ENCODE measurements around the gene ART1. TPM values are rescaled to one million over a fixed set of nuclear protein-coding genes. Genes with fewer than 3 reads are reported as not detected.

ART1 gene
- total RNA-seq, 1 donor from 2014 or later: not detected

- H3K27me3 Mint-ChIP-seq: no peaks in the 10 kb centered on the region
- H3K4me1 Mint-ChIP-seq: peaks cover 9% of the 10 kb centered on the region
- no peak for ATAC-seq (ENCODE audit: low read depth)
- no peak for DNase-seq
- POLR2A ChIA-PET: no interaction called here
- H3K27ac Mint-ChIP-seq: no peak overlapping the region
- intact Hi-C loops (cut with micrococcal nuclease): no loop called here
- no peaks in the 10 kb centered on the region for H3K36me3 Mint-ChIP-seq (ENCODE audit: low read depth)
- TF ChIP-seq CTCF (IDR thresholded peaks at IDR 0.05): peak; percentile 44
- H3K4me3 Mint-ChIP-seq: no peak overlapping the region
- CTCF ChIA-PET: no interaction called here
- H3K9me3 Mint-ChIP-seq: peaks cover 3% of the 10 kb centered on the region
These were observed 35.3 kb upstream of the ART1 start for GRCh38 chr11:3609416-3610265.

GRCh38 chr11:3610846-3611245, 34.1 kb upstream of the ART1 start:
- Mint-ChIP-seq H3K9me3 (peaks cover 3% of the 10 kb centered on the region), H3K4me1 (peaks cover 15% of the 10 kb centered on the region), H3K36me3 (ENCODE audit: low read depth) (no peaks in the 10 kb centered on the region), H3K27ac (no peak overlapping the region), H3K27me3 (no peaks in the 10 kb centered on the region), H3K4me3 (no peak overlapping the region)
- ATAC-seq (ENCODE audit: low read depth) (no peak), DNase-seq (no peak)
- POLR2A ChIA-PET: no interaction called here
- CTCF ChIA-PET: no interaction called here
- TF ChIP-seq CTCF (IDR thresholded peaks at IDR 0.05): no peak
- intact Hi-C loops (cut with micrococcal nuclease): no loop called here

GRCh38 chr11:3611976-3612678, 32.8 kb upstream of the ART1 start:
- intact Hi-C loops (cut with micrococcal nuclease): no loop called here

GRCh38 chr11:3613998-3614741, 30.8 kb upstream of the ART1 start:
- Mint-ChIP-seq H3K4me1 (peaks cover 15% of the 10 kb centered on the region), H3K27me3 (no peaks in the 10 kb centered on the region), H3K36me3 (ENCODE audit: low read depth) (no peaks in the 10 kb centered on the region), H3K9me3 (peaks cover 3% of the 10 kb centered on the region), H3K4me3 (peak overlapping the region; percentile 56), H3K27ac (peak overlapping the region; percentile 28)
- TF ChIP-seq CTCF (IDR thresholded peaks at IDR 0.05): no peak
- ChIA-PET POLR2A (no interaction called here), CTCF (no interaction called here)
- ATAC-seq (ENCODE audit: low read depth): peak; percentile 32
- intact Hi-C loops (cut with micrococcal nuclease): no loop called here
- no peak for DNase-seq

More at GRCh38 chr11:3611976-3612678, 32.8 kb upstream of the ART1 start:
- no peak for DNase-seq
- Mint-ChIP-seq H3K4me1 (peaks cover 15% of the 10 kb centered on the region), H3K27ac (no peak overlapping the region), H3K27me3 (no peaks in the 10 kb centered on the region), H3K4me3 (no peak overlapping the region), H3K36me3 (ENCODE audit: low read depth) (no peaks in the 10 kb centered on the region), H3K9me3 (peaks cover 3% of the 10 kb centered on the region)
- no peak for TF ChIP-seq CTCF (IDR thresholded peaks at IDR 0.05)
- ChIA-PET CTCF (no interaction called here), POLR2A (interaction anchor here (0.6 kb wide), 1 partner anchor 1235 kb away, joined by 3 read pairs; the partner anchor contains the start of gene CD81)
- no peak for ATAC-seq (ENCODE audit: low read depth)

GRCh38 chr11:3614742-3615171, 30.2 kb upstream of the ART1 start:
- H3K4me3 Mint-ChIP-seq: peak overlapping the region; percentile 56
- H3K27me3 Mint-ChIP-seq: no peaks in the 10 kb centered on the region
- peaks cover 15% of the 10 kb centered on the region for H3K4me1 Mint-ChIP-seq
- peaks cover 3% of the 10 kb centered on the region for H3K9me3 Mint-ChIP-seq
- TF ChIP-seq CTCF (IDR thresholded peaks at IDR 0.05): no peak
- H3K27ac Mint-ChIP-seq: peak overlapping the region; percentile 28
- ChIA-PET CTCF (no interaction called here), POLR2A (no interaction called here)
- H3K36me3 Mint-ChIP-seq (ENCODE audit: low read depth): no peaks in the 10 kb centered on the region
- intact Hi-C loops (cut with micrococcal nuclease): no loop called here
- DNase-seq: peak; percentile 30
- ATAC-seq (ENCODE audit: low read depth): peak; percentile 97

All from activated B cell treated with CpG ODN at 0.5 μM for 24 hours (primary cell).